SKM-1 treated with dmso at 0.1 percent for 144 hours (cell line): ENCODE measurements around the gene ARL17A.
"Not testable (repeated sequence)": the region's sequence is repeated elsewhere in the genome, so short reads cannot be mapped to it uniquely, and the experiment has no call there.

Experiments used
- DNase-seq: peaks from one replicate; lab custom pipeline; 2025; ENCODE audit not compliant: unreplicated experiment; lab: John Stamatoyannopoulos, UW

ARL17A gene

GRCh38 chr17:46559155-46559554 is 20.3 kb downstream of the ARL17A start:
- DNase-seq: not testable (repeated sequence)

GRCh38 chr17:46548607-46549006 is 30.9 kb downstream of the ARL17A start:
- DNase-seq: not testable (repeated sequence)

- not testable (repeated sequence) for DNase-seq
Observed at GRCh38 chr17:46534716-46535115, 44.8 kb downstream of the ARL17A start.

GRCh38 chr17:46512168-46512567 is 67.3 kb downstream of the ARL17A start, which contains the start of gene LRRC37A2:
TSS of gene LRRC37A2 (plus strand) at chr17:46512468. CDS start at chr17:46512713, 245 bp downstream.
- not testable (repeated sequence) for DNase-seq

- DNase-seq: not testable (repeated sequence)
Observed at GRCh38 chr17:46505896-46506295, 73.6 kb downstream of the ARL17A start.

- not testable (repeated sequence) for DNase-seq
Observed at GRCh38 chr17:46499437-46500139, 79.9 kb downstream of the ARL17A start.

- DNase-seq: not testable (repeated sequence)
Observed at GRCh38 chr17:46492021-46492420, 87.5 kb downstream of the ARL17A start.

- not testable (repeated sequence) for DNase-seq
Observed at GRCh38 chr17:46481310-46481709, 98.2 kb downstream of the ARL17A start.

- DNase-seq: not testable (repeated sequence)
Observed at GRCh38 chr17:46478823-46479222, 100.7 kb downstream of the ARL17A start.

- not testable (repeated sequence) for DNase-seq
Observed at GRCh38 chr17:46475583-46475982, 103.9 kb downstream of the ARL17A start.

- DNase-seq: not testable (repeated sequence)
Observed at GRCh38 chr17:46474489-46474888, 105.0 kb downstream of the ARL17A start.

GRCh38 chr17:46467618-46468017 is 111.9 kb downstream of the ARL17A start:
- not testable (repeated sequence) for DNase-seq
